ENCODE results near the gene PLAGL1.

PLAGL1 gene

GRCh38 chr6:143950875-143951274, 57.2 kb downstream of the PLAGL1 start:
- H3K9me3 ChIP-seq (ENCODE audit: insufficient read depth, low read depth, low read length): no peaks in the 10 kb centered on the region
- no peak overlapping the region for H3K9ac ChIP-seq (ENCODE audit: low read depth, low read length, poor library complexity, severe bottlenecking)
- TF ChIP-seq CTCF (conservative IDR thresholded peaks at IDR 0.05; ENCODE audit: low read length) (no peak), EZH2phosphoT487 (IDR thresholded peaks at IDR 0.05; ENCODE audit: borderline replicate concordance) (no peak)
- no peaks in the 10 kb centered on the region for H3K9me2 ChIP-seq (replicated peaks; ENCODE audit: low read depth, low read length)
- no peak overlapping the region for H3K4me2 ChIP-seq (ENCODE audit: low read depth, low read length, poor library complexity, severe bottlenecking)
- H2AFZ ChIP-seq (ENCODE audit: low read length): no peak overlapping the region
- H3K27me3 ChIP-seq (ENCODE audit: insufficient read depth, low read length, poor library complexity, severe bottlenecking): no peaks in the 10 kb centered on the region
- H3K4me1 ChIP-seq (ENCODE audit: insufficient read depth, low read length, poor library complexity, severe bottlenecking): peaks cover 5% of the 10 kb centered on the region
- no peaks in the 10 kb centered on the region for H4K20me1 ChIP-seq (ENCODE audit: insufficient read depth, low read length, poor library complexity, severe bottlenecking)
- peaks cover 5% of the 10 kb centered on the region; the same call in 1 of the 2 replicates for H3K36me3 ChIP-seq (ENCODE audit: insufficient read depth, low read length)
- H3K79me2 ChIP-seq (ENCODE audit: insufficient read depth, low read length): no peaks in the 10 kb centered on the region
- H3K4me3 ChIP-seq (ENCODE audit: low read length, poor library complexity, severe bottlenecking): no peak overlapping the region
- no peaks in the 10 kb centered on the region for H3F3A ChIP-seq (ENCODE audit: low read depth)

GRCh38 chr6:143949962-143950361, 58.1 kb downstream of the PLAGL1 start:
- Histone ChIP-seq H4K20me1 (ENCODE audit: insufficient read depth, low read length, poor library complexity, severe bottlenecking) (no peaks in the 10 kb centered on the region), H3K9me2 (replicated peaks; ENCODE audit: low read depth, low read length) (no peaks in the 10 kb centered on the region), H3K9me3 (ENCODE audit: insufficient read depth, low read depth, low read length) (no peaks in the 10 kb centered on the region), H3K27me3 (ENCODE audit: insufficient read depth, low read length, poor library complexity, severe bottlenecking) (no peaks in the 10 kb centered on the region), H3K4me3 (ENCODE audit: low read length, poor library complexity, severe bottlenecking) (no peak overlapping the region), H3K9ac (ENCODE audit: low read depth, low read length, poor library complexity, severe bottlenecking) (no peak overlapping the region), H3K4me1 (ENCODE audit: insufficient read depth, low read length, poor library complexity, severe bottlenecking) (peaks cover 2% of the 10 kb centered on the region), H2AFZ (ENCODE audit: low read length) (no peak overlapping the region), H3K79me2 (ENCODE audit: insufficient read depth, low read length) (no peaks in the 10 kb centered on the region), H3K36me3 (ENCODE audit: insufficient read depth, low read length) (peaks cover 5% of the 10 kb centered on the region; the same call in 1 of the 2 replicates), H3F3A (ENCODE audit: low read depth) (no peaks in the 10 kb centered on the region), H3K4me2 (ENCODE audit: low read depth, low read length, poor library complexity, severe bottlenecking) (no peak overlapping the region)
- TF ChIP-seq CTCF (conservative IDR thresholded peaks at IDR 0.05; ENCODE audit: low read length) (no peak), EZH2phosphoT487 (IDR thresholded peaks at IDR 0.05; ENCODE audit: borderline replicate concordance) (no peak)

- no peaks in the 10 kb centered on the region for H3F3A ChIP-seq (ENCODE audit: low read depth)
- H3K4me2 ChIP-seq (ENCODE audit: low read depth, low read length, poor library complexity, severe bottlenecking): no peak overlapping the region
- no peak overlapping the region for H3K9ac ChIP-seq (ENCODE audit: low read depth, low read length, poor library complexity, severe bottlenecking)
- H3K9me3 ChIP-seq (ENCODE audit: insufficient read depth, low read depth, low read length): no peaks in the 10 kb centered on the region
- no peaks in the 10 kb centered on the region for H3K79me2 ChIP-seq (ENCODE audit: insufficient read depth, low read length)
- no peak overlapping the region for H2AFZ ChIP-seq (ENCODE audit: low read length)
- H3K27me3 ChIP-seq (ENCODE audit: insufficient read depth, low read length, poor library complexity, severe bottlenecking): no peaks in the 10 kb centered on the region
- H3K4me1 ChIP-seq (ENCODE audit: insufficient read depth, low read length, poor library complexity, severe bottlenecking): peaks cover 2% of the 10 kb centered on the region
- no peak overlapping the region for H3K4me3 ChIP-seq (ENCODE audit: low read length, poor library complexity, severe bottlenecking)
- no peak for TF ChIP-seq EZH2phosphoT487 (IDR thresholded peaks at IDR 0.05; ENCODE audit: borderline replicate concordance)
- no peak for TF ChIP-seq CTCF (conservative IDR thresholded peaks at IDR 0.05; ENCODE audit: low read length)
- H4K20me1 ChIP-seq (ENCODE audit: insufficient read depth, low read length, poor library complexity, severe bottlenecking): no peaks in the 10 kb centered on the region
- peaks cover 5% of the 10 kb centered on the region; the same call in 1 of the 2 replicates for H3K36me3 ChIP-seq (ENCODE audit: insufficient read depth, low read length)
- no peaks in the 10 kb centered on the region for H3K9me2 ChIP-seq (replicated peaks; ENCODE audit: low read depth, low read length)
Observed at GRCh38 chr6:143949535-143949934, 58.5 kb downstream of the PLAGL1 start.

All from Loucy (cell line).